GM21576 (cell line): ENCODE measurements around the gene C3.
"Not testable (repeated sequence)": the region's sequence is repeated elsewhere in the genome, so short reads cannot be mapped to it uniquely, and the experiment has no call there.

Experiments used
- ATAC-seq: cut with Tn5 transposase; IDR thresholded peaks from one replicate; pipeline ENCODE4 v1.9.1; 2021; ENCODE audit warnings: mild to moderate bottlenecking, moderate library complexity; ENCODE audit not compliant: unreplicated experiment

Gene C3

DNA sequence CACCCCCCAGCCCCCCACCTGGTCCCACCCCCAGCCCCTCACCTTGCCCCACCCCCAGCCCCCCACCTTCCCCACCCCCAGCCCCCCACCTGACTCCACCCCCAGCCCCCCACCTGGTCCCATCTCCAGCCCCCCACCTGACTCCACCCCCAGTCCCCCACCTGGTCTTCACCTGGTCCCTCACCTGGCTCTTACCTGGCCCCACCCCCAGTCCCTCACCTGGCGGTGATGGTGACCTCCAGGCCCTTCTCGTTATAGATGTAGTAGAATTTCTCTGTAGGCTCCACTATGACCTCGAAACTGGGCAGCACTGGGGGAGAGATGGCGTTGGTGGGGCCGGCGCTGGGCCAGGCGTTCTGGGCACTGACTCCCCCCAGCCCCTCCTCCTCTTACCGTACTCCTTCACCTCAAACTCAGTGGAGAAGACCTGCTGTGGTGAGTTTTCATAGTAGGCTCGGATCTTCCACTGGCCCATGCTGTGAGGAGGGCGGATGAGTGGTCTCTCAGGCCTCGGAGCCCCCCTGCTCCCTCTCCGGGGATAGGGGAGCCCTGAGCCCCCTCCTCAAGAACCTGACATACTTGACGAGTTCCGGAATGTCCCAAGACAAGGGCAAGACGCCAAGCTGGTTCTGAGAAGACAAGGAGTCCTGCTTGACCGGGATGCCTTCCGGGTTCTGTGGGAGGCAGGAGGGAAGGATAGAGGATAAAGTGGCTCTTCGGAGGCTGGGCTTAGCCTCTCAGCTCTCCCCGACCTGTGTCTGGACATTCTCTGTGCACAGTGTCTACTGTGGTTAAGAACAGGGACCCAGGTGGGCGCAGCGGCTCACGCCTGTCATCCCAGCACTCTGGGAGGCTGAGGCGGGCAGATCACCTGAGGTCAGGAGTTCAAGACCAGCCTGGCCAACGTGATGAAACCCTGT is 6.4 kb downstream of the C3 start:
- no peak for ATAC-seq

- no peak for ATAC-seq
These were observed 7.5 kb downstream of the C3 start for GRCh38 chr19:6712692-6713670.

DNA sequence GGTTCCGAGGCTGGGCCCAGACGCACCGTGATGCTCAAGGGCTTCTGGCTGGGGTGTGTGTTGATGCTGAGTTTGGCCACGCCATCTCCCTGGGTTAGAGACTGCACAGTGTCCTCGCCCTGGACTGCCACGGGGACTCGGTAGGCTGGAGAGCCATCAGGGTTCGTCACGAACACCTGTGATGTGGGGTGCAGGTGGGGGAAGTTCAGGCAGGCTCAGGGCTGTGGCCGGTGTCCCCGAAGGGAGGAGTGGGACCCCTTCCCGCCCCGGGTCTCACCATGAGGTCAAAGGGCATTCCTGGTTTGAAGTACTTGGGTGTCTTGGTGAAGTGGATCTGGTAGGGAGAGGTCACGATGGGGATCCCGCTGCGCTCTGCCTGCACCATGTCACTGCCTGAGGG is 8.2 kb downstream of the C3 start:
- ATAC-seq: no peak

GRCh38 chr19:6711605-6712004 is 8.8 kb downstream of the C3 start:
- ATAC-seq: no peak

DNA sequence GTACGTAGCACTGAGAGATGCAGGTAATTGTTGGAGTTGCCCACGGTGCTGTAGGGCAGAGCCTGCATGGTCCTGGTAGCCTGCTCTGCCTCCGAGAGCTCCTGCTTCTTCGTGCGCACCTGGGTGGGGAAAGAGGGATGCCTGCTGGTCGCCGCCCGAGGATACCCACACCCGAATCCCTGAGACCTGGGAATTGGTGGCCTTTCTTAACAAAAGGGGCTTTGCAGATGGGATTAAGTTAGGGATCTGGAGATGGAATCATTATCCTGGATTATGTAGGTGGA is 9.4 kb downstream of the C3 start:
- no peak for ATAC-seq

- ATAC-seq: no peak
These were observed 10.0 kb downstream of the C3 start for GRCh38 chr19:6710273-6711077.

DNA sequence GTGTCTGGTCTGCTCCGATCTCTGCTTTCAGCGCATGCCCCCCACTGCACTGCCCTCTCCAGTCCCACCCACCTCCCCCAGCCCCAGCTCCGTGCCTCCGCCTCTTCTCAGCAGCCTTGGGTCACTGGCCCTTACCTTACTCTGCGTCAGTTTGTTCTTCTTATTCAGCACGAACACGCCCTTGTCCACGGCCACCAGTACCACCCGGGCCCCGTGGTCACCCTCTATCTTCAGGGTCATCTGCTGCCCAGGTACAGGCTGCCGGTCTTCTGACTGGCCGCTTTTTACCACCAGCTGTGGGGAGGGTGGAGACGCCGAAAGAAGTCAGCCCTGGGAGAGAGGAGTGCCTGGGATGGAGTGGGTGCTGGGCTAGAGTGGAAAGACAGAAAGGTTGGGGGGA is 10.9 kb downstream of the C3 start:
- ATAC-seq: no peak

GRCh38 chr19:6708913-6709312 is 11.5 kb downstream of the C3 start:
- not testable (repeated sequence) for ATAC-seq

- ATAC-seq: no peak
These were observed 12.1 kb downstream of the C3 start for GRCh38 chr19:6708346-6708745.

DNA sequence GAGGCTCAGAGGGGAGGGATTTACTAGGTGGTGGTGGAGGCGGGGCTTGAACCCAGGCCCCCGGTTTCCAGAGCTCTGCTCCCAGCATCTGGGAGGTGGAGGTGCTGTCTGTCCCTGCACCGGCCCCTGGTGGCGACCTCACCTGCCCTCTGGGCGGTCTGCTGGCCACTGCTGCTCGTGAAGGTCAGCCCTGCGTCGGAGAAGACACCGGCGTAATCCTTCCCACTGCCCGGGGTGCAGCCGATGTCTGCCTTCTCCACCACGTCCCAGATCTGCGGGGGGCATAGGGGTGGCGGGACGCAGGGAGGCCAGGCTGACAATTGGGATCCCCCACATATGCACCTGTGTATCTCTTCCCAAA is 12.8 kb downstream of the C3 start:
- ATAC-seq: no peak

DNA sequence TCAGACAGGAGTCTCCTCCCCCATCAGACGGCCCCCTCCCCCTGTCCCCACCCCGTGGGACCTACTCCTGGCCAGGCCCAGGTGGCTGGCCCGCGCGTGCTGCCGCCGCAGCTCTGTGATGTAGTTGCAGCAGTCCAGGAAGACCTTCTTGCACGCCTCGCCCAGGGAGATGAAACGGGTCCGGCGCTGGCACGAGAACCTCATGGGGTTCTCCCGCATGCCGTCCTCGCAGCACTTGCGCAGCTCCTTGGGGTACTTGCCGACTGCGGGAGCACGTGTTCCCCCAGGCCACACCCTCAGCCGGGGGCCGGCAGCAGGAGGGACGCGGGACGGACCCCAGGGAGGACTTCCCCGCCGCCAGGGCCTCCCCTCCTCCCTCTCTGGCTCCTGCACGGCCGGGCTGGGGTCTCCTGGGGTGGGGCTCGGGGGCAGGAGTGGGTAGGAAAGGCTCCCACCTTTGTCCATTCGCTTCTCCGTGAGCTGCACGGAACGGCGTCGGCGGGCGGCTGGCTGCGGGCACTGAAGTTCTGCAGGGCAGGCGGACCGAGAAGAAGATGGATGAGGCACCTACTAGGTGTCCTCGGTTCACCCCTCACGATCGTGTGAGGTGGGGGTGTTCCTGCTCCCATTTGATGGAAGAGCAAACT is 13.3 kb downstream of the C3 start:
- ATAC-seq: no peak

- no peak for ATAC-seq
These were observed 13.9 kb downstream of the C3 start for GRCh38 chr19:6706633-6706958.

- no peak for ATAC-seq
These were observed 14.4 kb downstream of the C3 start for GRCh38 chr19:6705931-6706632.

GRCh38 chr19:6700586-6701316 is 19.7 kb downstream of the C3 start:
- no peak for ATAC-seq

GRCh38 chr19:6699935-6700334 is 20.5 kb downstream of the C3 start:
- ATAC-seq: no peak

DNA sequence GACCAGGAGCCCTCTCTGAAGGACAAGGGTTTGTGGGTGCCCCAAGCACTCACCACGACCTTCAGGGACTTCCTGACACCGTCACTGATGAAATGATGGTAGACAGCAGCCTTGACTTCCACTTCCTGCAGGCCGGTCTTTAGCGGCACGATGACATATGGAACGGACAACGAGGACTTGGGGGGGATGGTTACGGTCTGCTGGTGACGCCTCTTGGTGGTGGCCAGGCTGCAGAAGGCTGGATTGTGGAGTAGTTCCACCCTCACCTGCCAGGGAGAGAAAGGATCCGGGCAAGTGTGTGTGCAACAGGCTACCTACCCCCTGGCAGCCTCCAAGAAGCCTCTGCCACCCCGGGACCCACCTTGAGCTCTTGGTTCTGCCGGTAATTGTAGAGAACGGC is 23.2 kb downstream of the C3 start:
- no peak for ATAC-seq

GRCh38 chr19:6696239-6696820 is 24.1 kb downstream of the C3 start:
- no peak for ATAC-seq

- ATAC-seq: no peak
These were observed 26.2 kb downstream of the C3 start for GRCh38 chr19:6694147-6694815.

DNA sequence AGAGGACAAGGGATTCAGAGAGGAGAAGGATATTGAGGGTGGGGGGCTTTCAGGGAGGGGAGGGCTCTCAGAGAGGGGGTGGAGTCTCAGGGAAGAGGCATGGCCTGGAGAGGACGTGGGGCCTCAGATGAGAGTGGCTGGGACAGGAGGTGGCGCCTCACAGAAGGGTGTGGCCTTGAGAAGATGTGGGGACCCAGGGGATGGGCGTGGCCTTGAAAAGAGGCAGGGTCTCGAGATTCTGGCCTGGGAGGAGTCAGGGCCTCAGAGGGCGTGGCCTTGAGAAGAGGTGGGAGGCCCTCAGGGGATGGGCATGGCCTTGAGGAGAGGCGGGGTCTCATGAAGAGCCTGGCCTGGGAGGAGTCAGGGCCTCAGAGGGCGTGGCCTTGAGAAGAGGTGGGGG is 26.8 kb downstream of the C3 start:
- no peak for ATAC-seq
